Measurements from ENCODE around the gene CSTPP1. TPM values are rescaled to one million over a fixed set of nuclear protein-coding genes. Genes with fewer than 3 reads are reported as not detected.

Gene CSTPP1
- total RNA-seq, 3 donors from 2014 or later, result 13.4 to 43.6 (median 30.5) TPM

GRCh38 chr11:47171061-47171838 lies 234.7 kb downstream of the CSTPP1 start:
- H3K36me3 ChIP-seq, result peaks cover 21% of the 10 kb centered on the region
- DNase-seq (ENCODE audit: low spot score in 2 of 2), result no peak
- no peak overlapping the region for H3K27ac ChIP-seq
- intact Hi-C loops (cut with DNase I; ENCODE audit: low total_unique reads), result loop anchor here (2.0 kb wide), 1 partner anchor 60 kb away; no protein-coding TSS in a partner anchor
- H3K4me1 ChIP-seq, result peaks cover 2 to 10% of the 10 kb centered on the region in 2 donors
- H3K9me3 ChIP-seq, result no peaks in the 10 kb centered on the region
- no peak overlapping the region for H3K4me3 ChIP-seq
- H3K27me3 ChIP-seq, result no peaks in the 10 kb centered on the region
- TF ChIP-seq POLR2A (IDR thresholded peaks at IDR 0.05), result no peak
- TF ChIP-seq CTCF (IDR thresholded peaks at IDR 0.05), result no peak

GRCh38 chr11:47171856-47172255 lies 235.3 kb downstream of the CSTPP1 start:
- intact Hi-C loops (cut with DNase I; ENCODE audit: low total_unique reads), result loop anchor here (2.0 kb wide), 1 partner anchor 59 kb away; no protein-coding TSS in a partner anchor
- H3K4me1 ChIP-seq, result peaks cover 2 to 10% of the 10 kb centered on the region in 2 donors
- no peaks in the 10 kb centered on the region for H3K27me3 ChIP-seq
- peaks cover 17% of the 10 kb centered on the region for H3K36me3 ChIP-seq
- TF ChIP-seq POLR2A (IDR thresholded peaks at IDR 0.05) (no peak), POLR2AphosphoS5 (IDR thresholded peaks at IDR 0.05) (no peak), CTCF (IDR thresholded peaks at IDR 0.05) (no peak)
- no peak overlapping the region for H3K27ac ChIP-seq
- no peaks in the 10 kb centered on the region for H3K9me3 ChIP-seq
- H3K4me3 ChIP-seq, result no peak overlapping the region
- no peak for DNase-seq (ENCODE audit: low spot score in 2 of 2)

- Histone ChIP-seq H3K27me3 (no peaks in the 10 kb centered on the region), H3K36me3 (peaks cover 14% of the 10 kb centered on the region), H3K27ac (no peak overlapping the region), H3K9me3 (no peaks in the 10 kb centered on the region), H3K4me3 (no peak overlapping the region), H3K4me1 (peaks cover 2 to 15% of the 10 kb centered on the region in 2 donors)
- intact Hi-C loops (cut with DNase I; ENCODE audit: low total_unique reads), result no loop called here
- no peak for DNase-seq (ENCODE audit: low spot score in 2 of 2)
- TF ChIP-seq CTCF (IDR thresholded peaks at IDR 0.05) (no peak), POLR2A (IDR thresholded peaks at IDR 0.05) (no peak), POLR2AphosphoS5 (IDR thresholded peaks at IDR 0.05) (no peak)
These were observed 236.3 kb downstream of the CSTPP1 start for GRCh38 chr11:47172740-47173336.

GRCh38 chr11:47175746-47176327 lies 239.3 kb downstream of the CSTPP1 start:
- Histone ChIP-seq H3K27ac (peak overlapping the region; percentile 98 to 99), H3K9me3 (no peaks in the 10 kb centered on the region), H3K4me3 (peak overlapping the region; percentile 97 to 99 (median 98)), H3K27me3 (no peaks in the 10 kb centered on the region), H3K4me1 (peaks cover 2 to 18% of the 10 kb centered on the region in 2 donors), H3K36me3 (peaks cover 13% of the 10 kb centered on the region)
- intact Hi-C loops (cut with DNase I; ENCODE audit: low total_unique reads), result no loop called here
- no peak for DNase-seq (ENCODE audit: low spot score in 2 of 2)
- no peak for TF ChIP-seq POLR2A (IDR thresholded peaks at IDR 0.05)
- TF ChIP-seq CTCF (IDR thresholded peaks at IDR 0.05), result no peak
- TF ChIP-seq POLR2AphosphoS5 (IDR thresholded peaks at IDR 0.05), result no peak
